NOMO-1 treated with dmso at 0.1 percent for 144 hours (cell line): ENCODE results near the gene MYO10.

ENCODE experiments used
- DNase-seq: peaks from one replicate; lab custom pipeline; 2025; ENCODE audit not compliant: unreplicated experiment; lab: John Stamatoyannopoulos, UW

Gene MYO10

GRCh38 chr5:16644301-16644889, 291.7 kb downstream of the MYO10 start:
- DNase-seq, result no peak

- no peak for DNase-seq
Measured at GRCh38 chr5:16642867-16643266, 293.2 kb downstream of the MYO10 start.

GRCh38 chr5:16639206-16639605, 296.9 kb downstream of the MYO10 start:
- no peak for DNase-seq

- no peak for DNase-seq
Measured at GRCh38 chr5:16628376-16628775, 307.7 kb downstream of the MYO10 start.

GRCh38 chr5:16626696-16627264, 309.3 kb downstream of the MYO10 start:
- DNase-seq, result peak; percentile 85

- peak; percentile 90 for DNase-seq
Measured at GRCh38 chr5:16625096-16625495, 311.0 kb downstream of the MYO10 start.

GRCh38 chr5:16619136-16619535, 317.0 kb downstream of the MYO10 start:
- no peak for DNase-seq

GRCh38 chr5:16618138-16618897, 317.8 kb downstream of the MYO10 start:
- no peak for DNase-seq

GRCh38 chr5:16617274-16617968, 318.7 kb downstream of the MYO10 start:
- DNase-seq, result no peak

- no peak for DNase-seq
Measured at GRCh38 chr5:16616536-16617273, 319.4 kb downstream of the MYO10 start, which contains the start of gene RETREG1. Gene RETREG1, minus strand, starts transcription at chr5:16616997. Its CDS starts 26 bp downstream, at chr5:16616971.

- no peak for DNase-seq
Measured at GRCh38 chr5:16615741-16616535, 320.1 kb downstream of the MYO10 start.

- no peak for DNase-seq
Measured at GRCh38 chr5:16612007-16612406, 324.1 kb downstream of the MYO10 start.
